ENCODE data around the gene SRGAP3. TPM values are rescaled to one million over a fixed set of nuclear protein-coding genes. Genes with fewer than 3 reads are reported as not detected.
"Not testable (repeated sequence)": the region's sequence is repeated elsewhere in the genome, so short reads cannot be mapped to it uniquely, and the experiment has no call there.

The SRGAP3 gene
- total RNA-seq, 2 donors from 2014 or later, result 2.6 to 12.8 TPM

DNA sequence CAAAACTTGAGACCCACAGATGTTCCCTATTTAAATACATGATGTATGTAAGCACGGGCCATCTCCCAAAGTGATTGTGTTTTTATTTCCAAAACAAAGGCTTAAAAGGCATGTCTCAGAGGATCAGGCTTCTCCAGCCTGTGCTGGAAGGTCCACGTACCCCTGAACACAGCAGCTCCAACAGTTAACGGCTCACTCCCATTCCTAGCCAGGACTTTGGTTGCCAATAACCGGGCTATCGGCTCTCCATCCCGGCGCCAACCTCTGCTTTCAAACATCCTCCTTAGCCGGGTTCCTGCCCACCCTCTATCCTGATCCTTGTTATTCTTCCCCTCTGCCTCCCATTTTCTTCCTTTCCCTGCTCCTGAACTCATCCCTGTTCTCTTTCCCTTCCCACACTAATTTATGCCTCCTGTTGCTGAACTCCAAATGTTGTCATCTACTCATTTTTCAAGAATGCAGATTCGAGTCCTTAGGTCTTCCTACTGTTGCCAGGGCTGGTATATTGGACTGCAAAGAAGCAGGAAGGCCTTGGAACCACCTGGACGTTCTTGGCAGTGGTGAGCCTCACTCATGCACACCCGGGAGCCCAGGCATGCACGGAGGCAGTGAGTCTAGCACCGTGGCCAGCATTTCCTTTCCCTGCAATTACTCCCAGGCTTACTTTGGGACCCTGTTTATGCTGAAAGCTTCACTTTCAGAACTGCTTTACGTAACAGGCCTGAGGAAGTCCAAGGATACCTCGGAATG is 157.8 kb downstream of the SRGAP3 start:
- Histone ChIP-seq H3K27me3 (replicated peaks; ENCODE audit: insufficient read depth) (no peaks in the 10 kb centered on the region), H3K36me3 (no peaks in the 10 kb centered on the region), H3K27ac (no peak overlapping the region), H3K4me3 (no peak overlapping the region), H3K4me1 (ENCODE audit: control insufficient read depth in 1 of 2, low read depth in 2 of 2) (peaks cover 12 to 19% of the 10 kb centered on the region in 2 donors), H3K9me3 (no peaks in the 10 kb centered on the region)
- DNase-seq (ENCODE audit: low spot score), result no peak
- no peak for ATAC-seq (ENCODE audit: insufficient number of reproducible peaks, low FRiP score, low read depth)
- no peak for TF ChIP-seq CTCF (IDR thresholded peaks at IDR 0.05)

DNA sequence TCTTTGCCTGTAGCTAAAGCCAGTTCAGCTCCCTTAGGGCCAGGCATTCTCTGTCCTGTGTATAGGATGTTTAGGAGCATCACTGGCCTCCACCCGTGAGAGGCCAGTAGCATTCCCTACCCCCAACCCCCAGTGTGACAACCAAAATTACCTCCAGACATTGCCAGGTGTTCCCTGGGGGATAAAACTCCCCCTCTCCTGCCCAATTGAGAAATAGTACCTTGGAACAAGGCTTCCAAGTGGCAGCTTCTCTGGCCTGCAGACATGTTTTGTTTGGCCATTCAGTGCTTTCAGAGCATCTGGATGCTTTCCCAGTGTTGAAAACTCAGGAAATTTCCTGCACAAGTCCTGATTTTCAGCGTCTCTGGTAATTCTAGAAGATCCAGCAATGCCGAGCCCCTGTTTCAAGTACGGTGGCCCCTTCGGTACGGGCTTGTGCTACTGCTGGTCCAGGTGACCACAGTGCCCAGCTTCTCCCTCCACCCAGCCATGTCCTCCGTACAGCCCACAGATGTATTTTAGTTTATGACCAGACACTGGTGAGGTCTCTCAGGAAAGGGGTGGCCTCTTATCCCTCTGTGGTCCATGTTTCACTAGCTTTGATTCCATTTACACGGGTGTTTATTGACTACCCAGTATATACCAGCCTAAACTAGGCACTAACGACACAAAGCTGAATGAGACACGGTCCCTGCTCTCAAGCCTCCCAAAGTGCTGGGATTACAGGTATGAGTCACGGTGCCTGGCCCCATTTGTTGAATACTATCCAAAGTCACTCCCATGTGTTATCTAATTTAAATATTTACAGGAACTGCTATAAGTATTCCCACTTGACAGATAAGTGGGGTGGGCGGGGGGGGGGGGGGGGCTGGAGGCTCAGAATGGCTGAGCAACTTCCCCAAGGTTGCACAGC is 160.7 kb downstream of the SRGAP3 start:
- DNase-seq (ENCODE audit: low spot score) (no peak), ATAC-seq (ENCODE audit: insufficient number of reproducible peaks, low FRiP score, low read depth) (peak; percentile 60)
- H3K4me1 ChIP-seq (ENCODE audit: control insufficient read depth in 1 of 2, low read depth in 2 of 2), result peaks cover 12 to 19% of the 10 kb centered on the region in 2 donors
- H3K4me3 ChIP-seq, result peak overlapping the region; percentile 42
- TF ChIP-seq CTCF (IDR thresholded peaks at IDR 0.05), result no peak
- no peaks in the 10 kb centered on the region for H3K27me3 ChIP-seq (replicated peaks; ENCODE audit: insufficient read depth)
- H3K27ac ChIP-seq, result peak overlapping the region; percentile 68 to 72
- H3K9me3 ChIP-seq, result no peaks in the 10 kb centered on the region
- no peaks in the 10 kb centered on the region for H3K36me3 ChIP-seq

DNA sequence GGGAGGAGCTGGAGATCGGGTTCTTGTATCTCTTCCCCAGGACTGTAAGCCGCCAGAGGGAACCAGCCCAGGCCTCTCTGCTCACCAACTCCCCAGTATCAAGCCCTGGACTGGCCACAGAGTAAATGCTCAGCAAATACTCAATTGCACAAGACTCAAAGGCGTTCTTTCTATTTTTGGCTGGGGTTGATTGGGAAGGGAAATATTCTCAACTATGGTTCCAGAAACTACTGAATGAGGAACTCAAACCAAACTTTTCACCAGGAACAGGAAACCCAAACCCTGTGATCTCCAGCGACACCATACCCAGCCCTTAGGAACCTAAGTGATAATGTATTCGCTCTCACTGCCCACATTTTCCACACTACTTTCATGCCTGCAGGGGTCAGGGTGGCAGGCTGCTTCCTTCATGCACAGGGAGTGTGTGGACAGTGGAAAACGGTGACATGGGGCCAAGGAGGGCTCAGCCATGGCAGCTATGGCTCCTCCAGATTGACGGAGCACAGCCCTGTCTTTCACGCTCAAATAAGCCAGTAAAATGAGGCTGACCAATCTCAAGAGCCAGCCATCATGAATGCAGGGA is 161.5 kb downstream of the SRGAP3 start:
- no peak for DNase-seq (ENCODE audit: low spot score)
- Histone ChIP-seq H3K4me3 (peak overlapping the region; percentile 42), H3K36me3 (no peaks in the 10 kb centered on the region), H3K27me3 (replicated peaks; ENCODE audit: insufficient read depth) (no peaks in the 10 kb centered on the region), H3K4me1 (ENCODE audit: control insufficient read depth in 1 of 2, low read depth in 2 of 2) (peaks cover 12 to 19% of the 10 kb centered on the region in 2 donors), H3K27ac (peak overlapping the region; percentile 68 to 72), H3K9me3 (no peaks in the 10 kb centered on the region)
- TF ChIP-seq CTCF (IDR thresholded peaks at IDR 0.05), result no peak
- peak; percentile 41 for ATAC-seq (ENCODE audit: insufficient number of reproducible peaks, low FRiP score, low read depth)

GRCh38 chr3:9085428-9085827 is 164.0 kb downstream of the SRGAP3 start:
- DNase-seq (ENCODE audit: low spot score); H3K9me3 ChIP-seq; H3K27me3 ChIP-seq (replicated peaks; ENCODE audit: insufficient read depth); H3K27ac ChIP-seq; H3K36me3 ChIP-seq; ATAC-seq (ENCODE audit: insufficient number of reproducible peaks, low FRiP score, low read depth); H3K4me3 ChIP-seq: not testable (repeated sequence)
- H3K4me1 ChIP-seq (ENCODE audit: control insufficient read depth in 1 of 2, low read depth in 2 of 2), result peaks cover 12 to 19% of the 10 kb centered on the region in 2 donors

DNA sequence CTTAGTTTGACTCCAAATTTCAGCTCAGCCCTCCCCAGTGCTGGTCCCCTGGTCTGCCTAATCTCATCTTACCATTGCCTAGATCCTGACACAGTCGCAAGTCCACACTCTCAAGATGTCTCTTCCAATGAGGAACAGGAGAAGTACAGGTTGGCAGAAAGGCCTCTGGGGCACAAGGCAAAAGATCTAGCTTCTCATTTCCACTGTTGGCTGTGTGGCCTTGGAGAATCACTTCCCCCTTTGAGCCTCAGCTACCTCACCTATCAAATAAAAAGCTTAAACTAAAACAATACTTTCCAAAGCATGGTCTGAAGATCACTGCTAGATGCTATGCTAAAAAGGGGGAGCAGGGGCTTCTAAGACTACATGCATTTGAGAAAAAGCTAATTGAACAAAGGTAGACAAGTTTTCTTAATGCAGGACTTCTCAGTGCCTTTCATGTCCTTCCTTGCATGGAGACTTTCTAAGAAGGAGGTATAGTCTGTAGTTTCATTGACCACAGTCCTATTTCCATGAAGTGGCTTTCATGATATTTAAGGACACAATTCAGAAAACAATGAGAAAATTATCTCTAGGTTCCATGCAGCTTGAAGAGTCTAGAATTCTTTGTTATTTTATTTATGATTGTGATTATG is 168.1 kb downstream of the SRGAP3 start:
- TF ChIP-seq CTCF (IDR thresholded peaks at IDR 0.05), result no peak
- DNase-seq (ENCODE audit: low spot score) (no peak), ATAC-seq (ENCODE audit: insufficient number of reproducible peaks, low FRiP score, low read depth) (no peak)
- H3K27ac ChIP-seq, result no peak overlapping the region
- H3K27me3 ChIP-seq (replicated peaks; ENCODE audit: insufficient read depth), result no peaks in the 10 kb centered on the region
- H3K36me3 ChIP-seq, result no peaks in the 10 kb centered on the region
- no peaks in the 10 kb centered on the region for H3K9me3 ChIP-seq
- H3K4me3 ChIP-seq, result no peak overlapping the region
- no peaks in the 10 kb centered on the region for H3K4me1 ChIP-seq (ENCODE audit: control insufficient read depth in 1 of 2, low read depth in 2 of 2)

All from thoracic aorta (tissue), 2 donors.